HepG2 (cell line): ENCODE data around the gene JSRP1. TPM values are rescaled to one million over a fixed set of nuclear protein-coding genes. Genes with fewer than 3 reads are reported as not detected.

Experiments
- AGO2 ChIP-seq: fragments of 200-400 bp; formaldehyde crosslinking; optimal IDR thresholded peaks from 2 replicates; pipeline ENCODE3; 2017; ENCODE audit warnings: mild to moderate bottlenecking, low read depth, low read length, moderate library complexity
- ATF7-NPFF ChIP-seq: sonication (generic); formaldehyde crosslinking; IDR thresholded peaks from 2 replicates; pipeline ENCODE4 v1.8.1; 2023; ENCODE audit warnings: mild to moderate bottlenecking, low read depth, missing genetic modification reagents, moderate library complexity
- CBX5 ChIP-seq: sonication (generic); formaldehyde crosslinking; IDR thresholded peaks from 2 replicates; pipeline ENCODE4 v1.4.0; 2020; ENCODE audit warnings: missing genetic modification reagents, borderline replicate concordance
- FOXJ3 ChIP-seq: sonication (generic); formaldehyde crosslinking; IDR thresholded peaks from 2 replicates; pipeline ENCODE4 v1.4.0; 2020; ENCODE audit warnings: missing genetic modification reagents, mild to moderate bottlenecking, borderline replicate concordance
- GATAD2A ChIP-seq: IDR thresholded peaks from 2 replicates; pipeline ENCODE4 v1.6.1; 2016
- HIVEP1 ChIP-seq: sonication (generic); formaldehyde crosslinking; IDR thresholded peaks from 2 replicates; pipeline ENCODE4 v1.4.0; 2020; ENCODE audit warnings: mild to moderate bottlenecking, missing genetic modification reagents
- HOXD1 ChIP-seq: sonication (generic); formaldehyde crosslinking; IDR thresholded peaks from 2 replicates; pipeline ENCODE4 v1.5.0; 2020; ENCODE audit warnings: missing genetic modification reagents
- NFKBIZ ChIP-seq: IDR thresholded peaks from 2 replicates; pipeline ENCODE4 v1.6.1; 2018; ENCODE audit warnings: missing genetic modification reagents, missing compliant biosample characterization
- NONO ChIP-seq, 2 experiments: fragments of 450-650 bp in 1 of 2; sonication (generic) in 1 of 2; formaldehyde crosslinking in 1 of 2; IDR thresholded peaks in 1 of 2; conservative IDR thresholded peaks in 1 of 2; 2 replicates each; pipeline versions ENCODE4 v1.6.1 to v1.8.0; 2017 to 2022; ENCODE audit warnings: mild to moderate bottlenecking in 1 of 2, missing genetic modification reagents in 1 of 2, moderate library complexity in 1 of 2
- POLR2A ChIP-seq, 2 experiments: IDR thresholded peaks; 2 replicates each; pipeline ENCODE4 v1.6.1; 2011; ENCODE audit warnings: low read depth in 2 of 2, low read length in 2 of 2, mild to moderate bottlenecking in 1 of 2, moderate library complexity in 1 of 2; ENCODE audit not compliant: insufficient read depth in 1 of 2
- SOX13 ChIP-seq, 3 experiments: fragments of 450-650 bp in 1 of 3; sonication (generic) in 1 of 3; formaldehyde crosslinking in 1 of 3; IDR thresholded peaks in 2 of 3; conservative IDR thresholded peaks in 1 of 3; 2 replicates each; pipeline versions ENCODE4 v1.5.0 to v1.6.1; 2016 to 2020; ENCODE audit warnings: antibody characterized with exemption in 1 of 3, mild to moderate bottlenecking in 1 of 3, missing compliant biosample characterization in 1 of 3, missing genetic modification reagents in 1 of 3, moderate library complexity in 1 of 3
- SP5 ChIP-seq: IDR thresholded peaks from 2 replicates; pipeline ENCODE4 v1.6.1; 2016; ENCODE audit warnings: low read depth, borderline replicate concordance
- TBX3 ChIP-seq: fragments of 450-650 bp; IDR thresholded peaks from 2 replicates; pipeline ENCODE4 v1.6.1; 2017; ENCODE audit warnings: antibody characterized with exemption, mild to moderate bottlenecking, inconsistent platforms, borderline replicate concordance
- XRCC5 ChIP-seq: fragments of 200-400 bp; formaldehyde crosslinking; optimal IDR thresholded peaks from 2 replicates; pipeline ENCODE3; 2017; ENCODE audit warnings: mild to moderate bottlenecking, low read length
- YEATS2 ChIP-seq: sonication (generic); formaldehyde crosslinking; IDR thresholded peaks from 2 replicates; pipeline ENCODE4 v1.4.0; 2020; ENCODE audit warnings: missing genetic modification reagents, borderline replicate concordance
- ZBTB7B ChIP-seq: sonication (generic); formaldehyde crosslinking; IDR thresholded peaks from 2 replicates; pipeline ENCODE4 v1.4.0; 2020; ENCODE audit warnings: missing genetic modification reagents
- ZNF639 ChIP-seq: conservative IDR thresholded peaks from 2 replicates; pipeline ENCODE4 v1.6.1; 2018; ENCODE audit warnings: missing genetic modification reagents
- polyA plus RNA-seq, 8 experiments: library from polyadenylated mRNA; depleted of rRNA in 3 of 8; stranded (reverse) in 7 of 8; unstranded in 1 of 8; fragments of >200 nt; fragmentation: Illumina TruSeq in 4 of 8; extraction: Trizol in 4 of 8; gene quantifications; 2 replicates each; pipeline versions ENCODE4 v1.2.1 to v1.2.3, GENCODE V29; 2011 to 2016; ENCODE audit warnings: low read depth in 4 of 8, missing spikeins in 1 of 8, mixed read lengths in 1 of 8; ENCODE audit not compliant: insufficient read depth in 1 of 8
- total RNA-seq, 5 experiments: library from RNA; depleted of rRNA; stranded (reverse); fragments of >200 nt; fragmentation: Illumina TruSeq; extraction: Trizol; gene quantifications; 2 replicates each; pipeline ENCODE4 v1.2.3, GENCODE V29; 2016; ENCODE audit warnings: low read depth in 1 of 5
- TF ChIP-seq, protein P1 (sequence below): sonication (generic); formaldehyde crosslinking; IDR thresholded peaks from 2 replicates; pipeline ENCODE4 v1.4.0; 2020; ENCODE audit warnings: missing genetic modification reagents
- TF ChIP-seq, protein P2 (sequence below): sonication (generic); formaldehyde crosslinking; IDR thresholded peaks from 2 replicates; pipeline ENCODE4 v1.4.0; 2020; ENCODE audit warnings: mild to moderate bottlenecking, missing genetic modification reagents
- TF ChIP-seq, protein P3 (sequence below): sonication (generic); formaldehyde crosslinking; IDR thresholded peaks from 2 replicates; pipeline ENCODE4 v1.5.1; 2020; ENCODE audit warnings: missing genetic modification reagents, mild to moderate bottlenecking, borderline replicate concordance

The JSRP1 gene
- total and polyA plus RNA-seq, 2 of the 13 experiments (the other 11 are each of a cell fraction or from before 2014, with no cell fraction given), result 0.16 to 0.38 TPM

DNA sequence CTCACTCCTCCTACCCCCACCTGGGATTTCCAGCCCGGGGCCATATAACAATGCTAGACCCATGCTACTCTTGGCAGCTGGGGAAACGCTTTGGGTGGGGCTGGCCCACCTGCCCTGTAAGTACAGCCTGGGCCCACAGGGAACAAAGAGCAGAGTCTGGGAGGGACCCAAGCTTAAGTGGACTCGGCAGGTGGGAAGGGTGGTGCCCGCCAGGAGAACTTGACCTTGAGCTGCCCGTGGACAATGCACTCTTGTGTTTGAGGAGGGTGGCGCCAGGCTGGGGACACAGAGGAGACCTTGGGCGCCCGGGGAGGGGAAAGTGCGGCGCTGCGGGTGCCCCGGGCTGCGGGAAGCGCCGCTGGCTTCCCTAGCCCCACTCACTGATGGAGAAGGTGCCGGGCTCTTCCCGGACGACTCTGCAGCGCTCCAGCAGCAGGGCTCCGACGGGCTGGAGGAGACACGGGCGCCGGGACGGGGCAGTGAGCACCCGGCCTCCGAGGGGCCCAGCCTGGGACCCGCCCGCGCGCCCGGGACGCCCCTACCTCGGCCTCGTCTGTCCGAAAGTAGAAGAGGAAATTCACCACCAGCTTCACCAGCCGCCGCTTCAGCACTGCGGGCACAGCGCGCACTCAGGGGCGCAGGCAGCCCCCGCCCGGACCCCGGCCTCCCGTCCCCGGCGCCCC lies 20.7 kb downstream of the JSRP1 start (continued):
- TF ChIP-seq NONO (IDR thresholded peaks at IDR 0.05) (no peak), NONO (CRISPR knock-in tag; conservative IDR thresholded peaks at IDR 0.05) (peak; percentile 73), NFKBIZ (no peak), GATAD2A (peak; percentile 73), ZNF639 (CRISPR knock-in tag) (no peak; the same call in 1 of the 2 replicates), CBX5 (CRISPR knock-in tag) (peak; percentile 27; the same call in 1 of the 2 replicates), TBX3 (peak; percentile 33; the same call in 1 of the 2 replicates), XRCC5 (peak; percentile 58), HIVEP1 (CRISPR knock-in tag) (no peak; the same call in 1 of the 2 replicates), ATF7-NPFF (0 out of 2 replicates have a peak, but pooled peaks have one; percentile 48), YEATS2 (CRISPR knock-in tag) (peak; percentile 32; the same call in 1 of the 2 replicates), SOX13 (IDR thresholded peaks at IDR 0.05) (peak; percentile 47; the same call in 1 of the 2 replicates), SOX13 (CRISPR knock-in tag; conservative IDR thresholded peaks at IDR 0.05 in 1 of 2, IDR thresholded peaks at IDR 0.05 in 1 of 2) (peak in 1 of 2 experiments; percentile 91; a peak in 2 of 4 replicates), FOXJ3 (CRISPR knock-in tag) (0 out of 2 replicates have a peak, but pooled peaks have one; percentile 25), HOXD1 (no peak), POLR2A (IDR thresholded peaks at IDR 0.05; ENCODE audit: insufficient read depth in 1 of 2, low read depth in 2 of 2, low read length in 2 of 2) (peak; percentile 41 to 50; a peak in 3 of 4 replicates), ZBTB7B (CRISPR knock-in tag) (0 out of 2 replicates have a peak, but pooled peaks have one; percentile 57), SP5 (CRISPR knock-in tag) (peak; percentile 89), AGO2 (peak; percentile 68)
- TF ChIP-seq, protein P1, sequence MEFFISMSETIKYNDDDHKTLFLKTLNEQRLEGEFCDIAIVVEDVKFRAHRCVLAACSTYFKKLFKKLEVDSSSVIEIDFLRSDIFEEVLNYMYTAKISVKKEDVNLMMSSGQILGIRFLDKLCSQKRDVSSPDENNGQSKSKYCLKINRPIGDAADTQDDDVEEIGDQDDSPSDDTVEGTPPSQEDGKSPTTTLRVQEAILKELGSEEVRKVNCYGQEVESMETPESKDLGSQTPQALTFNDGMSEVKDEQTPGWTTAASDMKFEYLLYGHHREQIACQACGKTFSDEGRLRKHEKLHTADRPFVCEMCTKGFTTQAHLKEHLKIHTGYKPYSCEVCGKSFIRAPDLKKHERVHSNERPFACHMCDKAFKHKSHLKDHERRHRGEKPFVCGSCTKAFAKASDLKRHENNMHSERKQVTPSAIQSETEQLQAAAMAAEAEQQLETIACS (CRISPR knock-in tag), result no peak; the same call in 1 of the 2 replicates
- TF ChIP-seq, protein P2, sequence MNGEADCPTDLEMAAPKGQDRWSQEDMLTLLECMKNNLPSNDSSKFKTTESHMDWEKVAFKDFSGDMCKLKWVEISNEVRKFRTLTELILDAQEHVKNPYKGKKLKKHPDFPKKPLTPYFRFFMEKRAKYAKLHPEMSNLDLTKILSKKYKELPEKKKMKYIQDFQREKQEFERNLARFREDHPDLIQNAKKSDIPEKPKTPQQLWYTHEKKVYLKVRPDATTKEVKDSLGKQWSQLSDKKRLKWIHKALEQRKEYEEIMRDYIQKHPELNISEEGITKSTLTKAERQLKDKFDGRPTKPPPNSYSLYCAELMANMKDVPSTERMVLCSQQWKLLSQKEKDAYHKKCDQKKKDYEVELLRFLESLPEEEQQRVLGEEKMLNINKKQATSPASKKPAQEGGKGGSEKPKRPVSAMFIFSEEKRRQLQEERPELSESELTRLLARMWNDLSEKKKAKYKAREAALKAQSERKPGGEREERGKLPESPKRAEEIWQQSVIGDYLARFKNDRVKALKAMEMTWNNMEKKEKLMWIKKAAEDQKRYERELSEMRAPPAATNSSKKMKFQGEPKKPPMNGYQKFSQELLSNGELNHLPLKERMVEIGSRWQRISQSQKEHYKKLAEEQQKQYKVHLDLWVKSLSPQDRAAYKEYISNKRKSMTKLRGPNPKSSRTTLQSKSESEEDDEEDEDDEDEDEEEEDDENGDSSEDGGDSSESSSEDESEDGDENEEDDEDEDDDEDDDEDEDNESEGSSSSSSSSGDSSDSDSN (CRISPR knock-in tag), result peak; percentile 32; the same call in 1 of the 2 replicates
- TF ChIP-seq, protein P3, sequence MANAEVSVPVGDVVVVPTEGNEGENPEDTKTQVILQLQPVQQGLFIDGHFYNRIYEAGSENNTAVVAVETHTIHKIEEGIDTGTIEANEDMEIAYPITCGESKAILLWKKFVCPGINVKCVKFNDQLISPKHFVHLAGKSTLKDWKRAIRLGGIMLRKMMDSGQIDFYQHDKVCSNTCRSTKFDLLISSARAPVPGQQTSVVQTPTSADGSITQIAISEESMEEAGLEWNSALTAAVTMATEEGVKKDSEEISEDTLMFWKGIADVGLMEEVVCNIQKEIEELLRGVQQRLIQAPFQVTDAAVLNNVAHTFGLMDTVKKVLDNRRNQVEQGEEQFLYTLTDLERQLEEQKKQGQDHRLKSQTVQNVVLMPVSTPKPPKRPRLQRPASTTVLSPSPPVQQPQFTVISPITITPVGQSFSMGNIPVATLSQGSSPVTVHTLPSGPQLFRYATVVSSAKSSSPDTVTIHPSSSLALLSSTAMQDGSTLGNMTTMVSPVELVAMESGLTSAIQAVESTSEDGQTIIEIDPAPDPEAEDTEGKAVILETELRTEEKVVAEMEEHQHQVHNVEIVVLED, result no peak
